PFSK-1 (cell line): ENCODE data around the gene DCAF5.

Experiments
- FOXP2 ChIP-seq: optimal IDR thresholded peaks from 2 replicates; pipeline ENCODE3; 2011; ENCODE audit warnings: borderline replicate concordance, control low read depth, inconsistent platforms; ENCODE audit not compliant: insufficient read depth; ENCODE audit errors: extremely low read length, extremely low read depth
- POLR2AphosphoS5 ChIP-seq: IDR thresholded peaks from 2 replicates; pipeline ENCODE4 v1.6.1; 2012; ENCODE audit warnings: low read depth, mild to moderate bottlenecking, control low read depth, low read length, moderate library complexity
- SIN3A ChIP-seq: IDR thresholded peaks from 2 replicates; pipeline ENCODE4 v1.6.1; 2012; ENCODE audit warnings: mild to moderate bottlenecking, low read length, moderate library complexity, borderline replicate concordance; ENCODE audit not compliant: insufficient read depth
- TAF1 ChIP-seq: IDR thresholded peaks from 2 replicates; pipeline ENCODE4 v1.6.1; 2012; ENCODE audit warnings: low read length, control low read depth, borderline replicate concordance; ENCODE audit not compliant: insufficient read depth
- TF ChIP-seq, protein P1 (sequence below), 2 experiments: IDR thresholded peaks; 2 replicates each; pipeline versions ENCODE4 v1.6.1 to v1.8.0; 2011 to 2012; ENCODE audit warnings: low read depth in 2 of 2, low read length in 2 of 2, control low read depth in 1 of 2, inconsistent platforms in 1 of 2, mild to moderate bottlenecking in 1 of 2, moderate library complexity in 1 of 2; ENCODE audit not compliant: insufficient read depth in 1 of 2

DCAF5 gene

DNA sequence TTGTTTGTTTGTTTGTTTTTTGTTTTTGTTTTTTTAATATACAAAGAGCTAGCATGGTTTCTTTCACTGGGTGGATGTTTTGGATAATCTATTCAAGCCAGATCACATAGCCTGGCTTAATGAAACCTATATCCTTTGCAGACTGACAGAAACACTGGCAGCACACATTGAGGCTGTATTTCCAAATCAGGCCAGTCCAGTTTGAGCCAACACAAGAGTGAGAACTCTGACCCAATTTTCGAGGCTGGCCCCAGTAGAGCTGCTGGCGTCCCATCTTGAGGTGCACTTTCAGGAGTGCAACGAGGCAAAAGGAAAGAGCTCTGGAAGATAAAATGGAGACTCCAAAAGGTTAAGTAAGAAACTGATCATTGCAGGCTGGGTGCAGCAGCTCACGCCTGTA, 129.9 kb downstream of the DCAF5 start:
- TF ChIP-seq, protein P1, sequence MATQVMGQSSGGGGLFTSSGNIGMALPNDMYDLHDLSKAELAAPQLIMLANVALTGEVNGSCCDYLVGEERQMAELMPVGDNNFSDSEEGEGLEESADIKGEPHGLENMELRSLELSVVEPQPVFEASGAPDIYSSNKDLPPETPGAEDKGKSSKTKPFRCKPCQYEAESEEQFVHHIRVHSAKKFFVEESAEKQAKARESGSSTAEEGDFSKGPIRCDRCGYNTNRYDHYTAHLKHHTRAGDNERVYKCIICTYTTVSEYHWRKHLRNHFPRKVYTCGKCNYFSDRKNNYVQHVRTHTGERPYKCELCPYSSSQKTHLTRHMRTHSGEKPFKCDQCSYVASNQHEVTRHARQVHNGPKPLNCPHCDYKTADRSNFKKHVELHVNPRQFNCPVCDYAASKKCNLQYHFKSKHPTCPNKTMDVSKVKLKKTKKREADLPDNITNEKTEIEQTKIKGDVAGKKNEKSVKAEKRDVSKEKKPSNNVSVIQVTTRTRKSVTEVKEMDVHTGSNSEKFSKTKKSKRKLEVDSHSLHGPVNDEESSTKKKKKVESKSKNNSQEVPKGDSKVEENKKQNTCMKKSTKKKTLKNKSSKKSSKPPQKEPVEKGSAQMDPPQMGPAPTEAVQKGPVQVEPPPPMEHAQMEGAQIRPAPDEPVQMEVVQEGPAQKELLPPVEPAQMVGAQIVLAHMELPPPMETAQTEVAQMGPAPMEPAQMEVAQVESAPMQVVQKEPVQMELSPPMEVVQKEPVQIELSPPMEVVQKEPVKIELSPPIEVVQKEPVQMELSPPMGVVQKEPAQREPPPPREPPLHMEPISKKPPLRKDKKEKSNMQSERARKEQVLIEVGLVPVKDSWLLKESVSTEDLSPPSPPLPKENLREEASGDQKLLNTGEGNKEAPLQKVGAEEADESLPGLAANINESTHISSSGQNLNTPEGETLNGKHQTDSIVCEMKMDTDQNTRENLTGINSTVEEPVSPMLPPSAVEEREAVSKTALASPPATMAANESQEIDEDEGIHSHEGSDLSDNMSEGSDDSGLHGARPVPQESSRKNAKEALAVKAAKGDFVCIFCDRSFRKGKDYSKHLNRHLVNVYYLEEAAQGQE (IDR thresholded peaks at IDR 0.05; ENCODE audit: insufficient read depth in 1 of 2, low read depth in 2 of 2, low read length in 2 of 2): no peak
- TF ChIP-seq POLR2AphosphoS5 (no peak), TAF1 (no peak), FOXP2 (no peak), SIN3A (no peak)

DNA sequence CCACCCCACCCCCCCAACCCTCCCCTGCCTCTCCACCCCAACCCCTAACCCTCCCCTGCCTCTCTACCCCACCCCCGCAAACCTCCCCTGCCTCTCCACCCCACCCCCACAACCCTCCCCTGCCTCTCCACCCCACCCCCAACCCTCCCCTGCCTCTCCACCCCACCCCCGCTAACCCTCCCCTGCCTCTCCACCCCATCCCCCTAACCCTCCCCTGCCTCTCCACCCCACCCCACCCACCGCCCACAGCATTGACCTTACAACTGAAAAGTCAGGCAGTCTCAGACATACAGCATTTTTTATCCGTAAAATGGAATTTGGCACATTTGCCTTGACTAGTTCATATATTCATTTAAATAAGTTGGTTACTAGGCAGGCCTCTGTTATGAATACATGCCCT, 135.2 kb downstream of the DCAF5 start:
- TF ChIP-seq TAF1: no peak
- TF ChIP-seq POLR2AphosphoS5: no peak
- no peak for TF ChIP-seq FOXP2
- TF ChIP-seq, protein P1 (IDR thresholded peaks at IDR 0.05; ENCODE audit: insufficient read depth in 1 of 2, low read depth in 2 of 2, low read length in 2 of 2): no peak
- TF ChIP-seq SIN3A: no peak

DNA sequence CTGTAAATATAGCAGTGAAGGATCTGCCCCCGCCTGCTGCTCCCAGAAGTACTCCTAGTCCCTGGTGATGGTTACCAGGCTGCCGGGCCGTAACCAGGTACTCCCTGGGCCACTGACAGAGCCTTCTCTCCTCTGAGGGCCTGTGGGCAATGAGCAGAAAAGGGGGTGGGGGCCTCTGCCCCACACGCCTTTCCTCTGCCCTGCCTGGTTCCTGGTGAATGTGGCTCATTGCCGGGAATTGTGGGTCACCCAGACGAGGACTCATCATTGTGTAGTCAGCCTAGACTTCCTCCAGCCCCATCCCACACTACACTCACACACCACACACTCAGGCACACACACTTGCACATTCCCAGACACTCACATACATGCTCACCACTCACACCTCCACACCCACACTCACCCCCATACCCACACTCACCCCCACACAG, 138.1 kb downstream of the DCAF5 start:
- TF ChIP-seq SIN3A (no peak), TAF1 (no peak), POLR2AphosphoS5 (no peak), FOXP2 (no peak)
- TF ChIP-seq, protein P1 (IDR thresholded peaks at IDR 0.05; ENCODE audit: insufficient read depth in 1 of 2, low read depth in 2 of 2, low read length in 2 of 2): no peak

DNA sequence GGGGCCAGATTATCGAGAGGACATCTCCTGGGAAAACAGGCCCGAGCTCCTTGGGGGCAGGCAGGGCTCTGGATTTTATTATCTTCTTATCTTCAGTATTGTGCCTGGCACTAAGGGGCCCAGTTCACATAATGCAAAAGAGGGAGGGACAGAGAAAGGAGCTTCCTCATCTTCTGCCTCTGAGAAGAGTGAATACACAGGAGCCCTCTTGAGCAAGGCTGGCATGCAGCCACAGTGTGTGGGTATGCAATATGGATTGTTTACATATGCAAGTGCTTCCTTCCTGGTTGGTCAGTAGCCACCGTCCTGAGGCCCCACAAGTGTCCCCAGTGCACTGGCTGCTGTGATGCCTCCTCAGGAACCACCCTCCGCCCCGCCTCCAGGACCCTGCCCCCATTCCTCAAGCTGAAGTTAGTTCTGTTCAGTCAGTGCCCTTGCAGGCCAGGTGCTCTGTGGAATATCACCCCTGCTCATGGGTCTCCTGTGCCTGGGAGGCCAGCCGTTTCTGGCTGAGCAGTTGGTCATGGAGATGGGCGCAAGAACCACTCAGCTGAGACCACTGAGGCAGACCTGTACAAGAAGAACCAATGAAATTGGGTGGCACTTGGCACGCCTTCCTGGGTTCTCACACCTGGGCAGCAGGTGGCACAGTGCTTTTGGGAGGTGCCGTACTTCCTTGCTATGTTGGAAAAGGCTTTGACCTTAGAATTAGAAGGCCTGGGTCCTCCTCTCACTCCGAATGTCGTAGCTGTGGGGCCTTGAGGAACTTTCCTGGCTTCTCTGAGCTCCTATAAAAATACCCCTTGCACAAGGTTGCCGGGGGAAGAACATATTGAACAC, 138.8 kb downstream of the DCAF5 start:
- TF ChIP-seq TAF1 (no peak), SIN3A (no peak), FOXP2 (peak; percentile 81), POLR2AphosphoS5 (no peak)
- TF ChIP-seq, protein P1 (IDR thresholded peaks at IDR 0.05; ENCODE audit: insufficient read depth in 1 of 2, low read depth in 2 of 2, low read length in 2 of 2): no peak
